ENCODE data around the gene NTM. TPM values are rescaled to one million over a fixed set of nuclear protein-coding genes. Genes with fewer than 3 reads are reported as not detected.
"Not testable (repeated sequence)": the region's sequence is repeated elsewhere in the genome, so short reads cannot be mapped to it uniquely, and the experiment has no call there.

The NTM gene
- total RNA-seq, 1 donor: 52.2 TPM

- DNase-seq (ENCODE audit: low read depth): no peak
- TF ChIP-seq CTCF (IDR thresholded peaks at IDR 0.05; ENCODE audit: insufficient read depth, low read length): no peak
- no peak overlapping the region for H3K4me3 ChIP-seq (ENCODE audit: low read depth, low read length)
Observed at GRCh38 chr11:131331546-131331945, 38.9 kb upstream of the NTM start.

GRCh38 chr11:131334601-131335000, 35.8 kb upstream of the NTM start:
- no peak overlapping the region for H3K4me3 ChIP-seq (ENCODE audit: low read depth, low read length)
- no peak for DNase-seq (ENCODE audit: low read depth)
- TF ChIP-seq CTCF (IDR thresholded peaks at IDR 0.05; ENCODE audit: insufficient read depth, low read length): no peak

- H3K4me3 ChIP-seq (ENCODE audit: low read depth, low read length); DNase-seq (ENCODE audit: low read depth): not testable (repeated sequence)
Observed at GRCh38 chr11:131341900-131342299, 28.5 kb upstream of the NTM start.

GRCh38 chr11:131342442-131342841, 28.0 kb upstream of the NTM start:
- H3K4me3 ChIP-seq (ENCODE audit: low read depth, low read length); DNase-seq (ENCODE audit: low read depth): not testable (repeated sequence)

- no peak for TF ChIP-seq CTCF (IDR thresholded peaks at IDR 0.05; ENCODE audit: insufficient read depth, low read length)
- H3K4me3 ChIP-seq (ENCODE audit: low read depth, low read length): no peak overlapping the region
Observed at GRCh38 chr11:131345406-131345805, 25.0 kb upstream of the NTM start.

GRCh38 chr11:131349368-131350086, 20.9 kb upstream of the NTM start:
- no peak for TF ChIP-seq CTCF (IDR thresholded peaks at IDR 0.05; ENCODE audit: insufficient read depth, low read length)
- DNase-seq (ENCODE audit: low read depth): no peak
- H3K4me3 ChIP-seq (ENCODE audit: low read depth, low read length): no peak overlapping the region

More at GRCh38 chr11:131345406-131345805, 25.0 kb upstream of the NTM start:
- DNase-seq (ENCODE audit: low read depth): no peak

GRCh38 chr11:131350872-131351271, 19.5 kb upstream of the NTM start:
- H3K4me3 ChIP-seq (ENCODE audit: low read depth, low read length): no peak overlapping the region
- DNase-seq (ENCODE audit: low read depth): no peak
- no peak for TF ChIP-seq CTCF (IDR thresholded peaks at IDR 0.05; ENCODE audit: insufficient read depth, low read length)

GRCh38 chr11:131351848-131352247, 18.6 kb upstream of the NTM start:
- no peak for DNase-seq (ENCODE audit: low read depth)
- no peak for TF ChIP-seq CTCF (IDR thresholded peaks at IDR 0.05; ENCODE audit: insufficient read depth, low read length)
- H3K4me3 ChIP-seq (ENCODE audit: low read depth, low read length): no peak overlapping the region

Measured in fibroblast of the aortic adventitia (primary cell).